ENCODE measurements around the gene CAMK1D.

CAMK1D gene

DNA sequence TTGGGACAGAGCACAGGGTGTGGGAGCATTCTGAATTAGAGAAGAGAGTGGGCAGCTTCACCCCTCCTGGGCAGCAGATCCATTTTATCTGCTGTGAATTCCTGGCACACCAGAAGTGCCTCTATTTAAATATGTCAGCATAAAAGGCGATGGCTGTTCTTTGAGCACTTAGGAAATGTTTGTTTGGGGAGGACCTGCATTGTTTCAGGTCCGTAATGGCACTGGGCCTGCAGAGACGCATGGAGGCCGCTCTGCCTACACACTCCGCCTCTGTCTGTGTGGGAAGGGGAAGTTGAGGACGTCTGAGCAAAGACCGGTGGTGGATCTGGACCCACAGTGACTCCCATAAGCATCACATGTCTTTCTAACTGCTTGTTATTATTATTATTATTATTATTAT, 253.2 kb downstream of the CAMK1D start:
- DNase-seq: peak; percentile 71

DNA sequence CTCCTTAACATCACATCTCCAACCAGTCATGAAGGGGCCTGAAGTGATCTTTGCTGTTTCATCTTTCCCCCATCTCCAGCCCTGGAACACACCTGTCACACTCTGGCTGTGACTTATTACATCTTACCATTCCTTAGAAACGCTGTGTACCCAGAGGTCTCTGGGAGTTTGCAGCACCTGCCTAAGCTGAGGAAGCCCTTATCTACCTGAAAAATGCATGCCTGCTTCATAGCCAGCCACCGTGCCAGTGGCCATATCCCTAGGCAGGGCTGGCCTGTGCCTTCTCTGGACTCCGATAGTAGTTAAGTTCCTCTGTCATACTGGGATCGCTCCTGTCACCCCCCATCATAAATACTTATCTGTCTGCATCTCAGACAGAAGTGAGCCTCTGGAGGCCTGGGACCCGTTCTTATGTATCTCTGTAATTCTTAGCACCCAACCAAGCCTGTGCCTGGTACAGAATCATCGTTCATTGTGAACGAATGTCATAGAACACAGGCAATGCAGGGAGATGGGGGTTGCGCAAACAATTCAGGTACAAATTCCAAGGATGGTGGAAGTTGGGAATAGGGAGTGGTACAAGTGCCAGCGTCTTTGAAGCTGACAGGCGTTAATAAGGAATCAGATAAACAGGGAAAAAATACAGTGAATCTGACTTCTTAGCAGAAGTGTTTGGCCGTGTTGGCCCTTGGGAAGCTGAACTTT, 254.6 kb downstream of the CAMK1D start:
- no peak for DNase-seq

DNA sequence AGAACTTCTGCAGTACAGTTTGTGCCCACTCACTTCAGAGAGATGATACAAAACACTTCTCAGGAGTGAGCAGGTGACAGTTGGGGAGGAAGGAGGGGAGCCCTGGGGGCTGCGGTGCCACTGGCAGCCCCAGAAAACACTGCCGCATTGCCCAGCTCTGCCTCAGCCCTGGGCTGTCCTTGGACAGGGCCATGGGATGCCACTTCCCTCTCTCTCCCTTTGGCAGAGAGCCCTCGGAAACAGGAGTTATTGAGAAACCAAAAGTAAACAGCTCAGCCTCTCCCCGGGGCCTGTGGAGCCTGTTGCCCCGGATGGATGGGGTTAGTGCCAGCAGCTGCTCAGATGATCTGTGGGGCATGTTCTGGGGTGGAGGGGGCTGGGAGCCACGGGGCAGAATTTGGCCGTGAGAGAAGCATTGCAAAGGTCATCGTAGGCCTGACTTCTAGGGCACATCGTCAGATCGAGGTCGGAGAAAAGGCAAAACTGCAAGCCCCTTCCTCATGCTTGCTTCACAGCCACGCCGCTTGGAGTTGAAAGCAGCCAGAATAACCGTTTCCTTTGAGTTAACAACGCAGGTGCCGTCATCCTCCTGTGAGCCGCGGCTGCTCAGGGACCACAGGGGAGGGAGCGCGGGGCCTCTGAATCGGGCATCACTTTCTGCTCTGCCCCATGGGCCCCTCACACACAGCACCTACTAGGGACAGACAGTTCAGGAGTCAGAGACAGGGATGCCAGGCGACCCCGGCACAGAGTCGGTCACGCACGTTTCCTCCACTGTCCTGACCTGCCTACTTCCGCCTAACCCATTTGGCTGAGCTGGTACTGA, 256.4 kb downstream of the CAMK1D start:
- DNase-seq: peak; percentile 92

DNA sequence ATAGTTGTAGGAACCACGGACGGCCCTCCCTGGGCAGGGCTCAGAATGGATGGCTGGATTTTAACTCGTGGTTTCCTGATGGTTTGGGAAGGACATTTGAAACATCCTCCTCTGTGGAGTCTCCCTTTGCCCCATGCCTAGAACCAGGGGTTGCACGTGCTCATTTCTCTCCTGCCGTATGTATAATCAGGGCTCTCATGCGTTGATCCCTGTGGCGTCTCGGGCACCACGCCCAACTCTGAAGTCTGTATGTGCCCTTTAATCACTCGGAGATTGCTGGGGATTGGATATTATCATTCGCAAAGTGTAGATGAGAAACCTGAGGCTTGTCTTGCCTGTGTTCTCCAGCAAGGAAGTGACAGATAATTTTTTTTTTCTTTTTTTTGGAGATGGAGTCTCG, 257.1 kb downstream of the CAMK1D start:
- DNase-seq: peak; percentile 91

DNA sequence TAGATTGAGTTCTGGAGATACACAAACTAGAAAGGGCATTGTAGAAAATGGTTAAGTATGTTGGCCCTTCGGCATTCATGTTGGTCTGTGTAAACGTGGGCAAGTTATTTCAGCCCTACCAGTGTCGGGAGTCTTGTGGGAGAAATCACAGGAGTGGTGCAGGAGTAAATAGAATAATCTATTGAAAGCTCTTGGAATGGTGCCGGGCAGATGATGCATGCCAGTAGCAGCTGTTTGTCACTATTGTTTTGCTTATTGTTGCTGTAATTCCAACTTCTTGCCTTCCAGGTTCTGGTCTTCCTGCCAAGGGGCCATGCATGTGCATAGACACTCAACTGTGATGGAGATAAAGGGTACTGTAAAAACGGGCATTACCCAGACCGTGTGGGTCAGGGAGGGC, 259.4 kb downstream of the CAMK1D start:
- DNase-seq: no peak

DNA sequence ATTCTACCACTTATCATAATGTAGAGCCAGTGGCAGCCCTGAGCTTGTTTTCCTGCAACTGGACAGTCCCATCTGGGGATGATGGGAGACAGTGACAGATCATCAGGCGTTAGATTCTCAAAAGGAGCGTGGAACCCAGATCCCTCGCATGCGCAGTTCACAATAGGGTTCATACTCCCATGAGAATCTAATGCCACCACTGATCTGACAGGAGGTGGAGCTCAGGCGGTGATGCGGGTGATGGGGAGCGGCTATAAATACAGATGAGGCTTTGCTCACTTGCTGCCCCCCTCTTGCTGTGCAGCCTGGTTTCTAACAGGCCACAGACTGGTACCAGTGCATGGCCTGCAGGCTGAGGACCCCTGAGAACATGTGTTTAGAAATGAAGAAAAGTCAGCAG, 260.1 kb downstream of the CAMK1D start:
- no peak for DNase-seq

DNA sequence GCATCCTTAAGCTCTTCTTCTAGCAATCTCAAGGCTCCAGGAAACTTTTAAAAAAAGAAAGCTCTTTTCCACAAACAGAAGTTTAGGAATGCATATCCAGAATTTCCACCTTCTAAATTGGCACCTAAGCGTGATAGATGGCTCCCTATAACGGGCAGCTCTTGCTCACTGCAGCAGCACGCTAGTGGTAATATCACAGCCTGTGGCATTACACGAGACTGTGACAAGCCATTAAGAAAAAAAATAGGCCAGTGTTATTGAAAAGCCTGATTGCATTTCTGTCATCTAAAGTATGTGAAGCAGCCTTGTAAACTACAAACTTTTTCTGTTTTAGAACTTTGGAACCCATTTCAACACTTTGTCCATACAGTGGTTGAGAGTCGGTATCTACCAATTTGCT, 263.8 kb downstream of the CAMK1D start:
- no peak for DNase-seq

DNA sequence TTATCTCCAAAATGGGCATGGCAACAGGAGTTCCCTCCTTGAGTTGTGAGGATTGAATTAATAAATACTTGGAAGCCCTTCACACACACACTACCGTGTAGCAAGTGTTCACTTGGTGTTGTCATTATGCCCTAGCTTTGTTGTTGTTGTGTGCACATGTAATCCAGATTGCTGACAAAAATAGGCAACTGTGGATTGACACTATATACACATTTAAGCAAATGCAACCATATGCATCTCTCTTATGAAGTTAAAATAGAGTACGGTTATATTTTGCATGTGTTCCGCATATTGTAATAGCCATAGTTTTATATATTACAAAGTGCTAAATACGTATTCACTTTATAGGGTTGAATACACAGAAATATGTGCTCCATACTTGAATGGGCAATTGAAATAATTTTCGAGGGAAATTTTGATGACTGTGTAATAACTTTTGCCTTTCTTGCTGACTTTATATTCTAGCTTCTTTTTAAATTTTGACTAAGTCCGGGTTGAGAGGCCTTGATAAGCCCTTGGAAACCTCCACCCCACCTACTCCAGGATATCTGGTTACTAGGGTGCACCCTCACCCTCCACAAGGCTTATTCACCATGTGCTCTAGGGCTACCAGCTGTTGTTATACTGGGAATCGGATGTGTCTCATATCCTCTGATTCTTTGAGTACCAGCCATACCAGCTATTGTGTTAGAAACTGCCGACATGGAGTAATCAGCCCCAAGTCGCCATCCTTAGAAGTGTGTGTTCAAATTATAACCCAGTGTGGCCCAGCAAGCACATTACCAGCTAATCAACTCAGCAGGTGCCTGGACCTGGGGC, 265.0 kb downstream of the CAMK1D start:
- peak; percentile 71 for DNase-seq

DNA sequence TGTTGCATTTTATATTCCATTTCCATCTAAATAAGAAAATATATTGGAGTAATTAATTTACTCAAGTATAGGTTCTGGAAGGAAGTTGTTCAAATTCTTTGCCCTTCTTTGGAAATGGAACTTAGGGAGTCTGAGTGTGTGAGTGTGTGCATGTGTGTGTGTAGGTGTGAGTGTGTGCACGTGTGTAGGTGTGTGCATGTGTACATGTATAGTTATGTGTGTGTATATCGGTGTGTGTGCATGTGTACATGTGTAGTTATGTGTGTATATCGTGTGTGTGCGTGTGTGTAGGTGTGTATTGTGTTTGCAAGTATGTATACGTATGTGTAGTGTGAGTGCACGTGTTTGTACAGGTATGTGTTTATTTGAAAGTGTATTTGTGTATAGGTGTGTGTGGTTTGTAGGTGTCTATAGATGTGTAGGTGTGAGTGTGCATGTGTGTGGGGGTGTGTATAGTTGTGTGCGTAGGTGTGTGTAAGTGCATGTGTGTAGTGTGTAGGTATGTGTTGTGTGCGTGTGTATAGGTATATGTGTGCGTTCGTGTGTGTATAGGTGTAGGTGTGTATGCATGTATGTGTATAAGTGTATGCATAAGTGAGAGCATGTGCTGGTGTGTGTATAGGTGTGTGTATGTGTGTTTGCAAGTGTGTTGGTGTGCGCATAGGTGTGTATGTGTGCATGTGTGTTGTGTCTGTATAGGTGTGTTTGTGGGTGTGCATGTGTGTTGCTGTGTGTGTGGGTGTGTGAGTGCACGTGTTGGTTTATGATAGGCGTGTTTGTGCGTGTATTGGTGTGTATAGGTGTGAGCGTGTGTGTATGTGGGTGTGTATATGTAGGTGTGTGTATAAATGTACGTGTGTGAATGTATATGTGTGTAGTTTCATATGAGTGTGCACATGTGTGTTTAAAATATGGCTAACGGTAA, 266.2 kb downstream of the CAMK1D start:
- no peak for DNase-seq

DNA sequence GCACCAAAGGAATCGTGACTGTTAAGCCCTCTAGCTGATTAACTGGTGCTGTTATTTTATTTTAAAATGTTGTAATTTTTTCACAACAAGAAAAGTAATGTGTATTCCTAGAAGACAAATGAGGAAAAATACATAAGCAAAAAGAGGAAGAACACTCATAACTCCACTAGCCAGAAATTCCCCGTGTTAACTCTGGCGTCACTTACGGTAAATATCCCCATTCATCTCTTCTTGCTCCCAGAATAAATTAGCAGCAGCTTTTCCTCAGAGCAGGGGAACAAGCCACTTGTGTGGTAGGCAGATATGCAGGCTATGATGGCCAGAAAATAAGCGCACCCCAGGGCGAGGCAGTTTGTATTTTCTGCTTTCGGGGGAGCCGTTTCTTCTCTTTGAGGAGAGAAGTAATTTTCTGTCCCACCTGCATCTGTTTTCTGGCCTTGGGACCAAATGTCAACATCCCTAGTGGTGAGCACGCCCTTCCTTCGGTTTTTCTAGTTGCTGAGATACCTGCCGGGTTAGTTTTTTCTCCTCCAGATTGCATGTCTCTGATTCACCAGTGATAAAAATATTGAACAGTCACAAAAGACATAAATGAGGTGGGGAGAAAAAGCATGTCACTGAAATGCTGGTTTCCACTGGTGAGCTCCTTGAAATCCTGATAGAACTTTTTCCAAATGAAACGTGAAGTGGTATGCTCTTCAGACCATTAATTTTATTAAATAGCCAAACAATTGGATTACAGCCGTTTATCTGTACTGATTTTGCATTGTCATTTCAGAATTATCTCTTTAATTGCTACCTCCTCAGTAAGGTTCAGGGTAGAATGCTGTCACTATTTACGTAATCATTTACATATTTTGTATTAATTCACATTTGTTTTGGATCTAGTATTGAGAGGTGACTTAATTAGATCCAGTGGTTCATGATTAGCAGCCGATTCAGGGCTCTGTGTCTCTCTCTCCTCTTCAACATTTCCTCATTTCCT, 268.1 kb downstream of the CAMK1D start:
- DNase-seq: peak; percentile 35

DNA sequence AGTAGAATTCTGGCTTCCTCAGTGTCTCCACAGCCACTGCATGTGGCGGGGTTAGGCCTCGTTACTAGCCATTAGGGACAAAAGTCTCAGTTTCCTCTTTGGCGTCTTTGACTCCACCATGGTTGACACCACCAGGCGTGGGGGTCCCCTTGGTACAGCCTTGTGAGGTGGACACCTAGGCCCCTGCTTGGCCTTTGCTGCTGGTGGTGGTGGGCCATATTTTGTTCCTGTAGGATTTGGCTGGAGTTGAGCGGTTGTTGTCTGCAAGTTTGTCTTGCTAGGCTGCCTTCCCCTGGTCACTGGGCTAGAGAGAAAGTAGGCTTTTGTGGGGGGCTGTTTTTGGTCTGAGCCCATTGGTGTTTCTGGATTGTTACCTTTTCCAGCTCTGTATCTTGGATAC, 272.7 kb downstream of the CAMK1D start:
- DNase-seq: no peak

DNA sequence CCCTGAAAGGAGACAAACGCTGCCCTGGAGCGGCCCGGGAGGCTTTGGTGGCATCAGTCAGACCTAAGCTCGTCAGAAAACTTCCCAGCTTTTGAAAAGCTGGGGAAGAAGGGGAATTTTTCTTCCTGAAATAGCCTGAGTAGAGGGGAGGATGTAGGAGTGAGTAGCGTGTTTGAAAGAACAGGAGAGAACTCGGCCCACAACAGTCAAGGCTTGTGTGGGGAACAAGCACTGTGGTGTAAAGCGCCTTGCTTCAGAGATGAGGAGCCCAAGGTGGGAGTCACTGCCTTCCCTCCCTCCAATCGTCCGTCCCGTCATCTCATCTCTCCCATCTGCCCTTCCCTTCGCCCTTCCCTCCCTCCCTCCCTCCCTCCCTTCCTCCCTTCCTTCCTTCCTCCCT, 273.3 kb downstream of the CAMK1D start:
- no peak for DNase-seq

DNA sequence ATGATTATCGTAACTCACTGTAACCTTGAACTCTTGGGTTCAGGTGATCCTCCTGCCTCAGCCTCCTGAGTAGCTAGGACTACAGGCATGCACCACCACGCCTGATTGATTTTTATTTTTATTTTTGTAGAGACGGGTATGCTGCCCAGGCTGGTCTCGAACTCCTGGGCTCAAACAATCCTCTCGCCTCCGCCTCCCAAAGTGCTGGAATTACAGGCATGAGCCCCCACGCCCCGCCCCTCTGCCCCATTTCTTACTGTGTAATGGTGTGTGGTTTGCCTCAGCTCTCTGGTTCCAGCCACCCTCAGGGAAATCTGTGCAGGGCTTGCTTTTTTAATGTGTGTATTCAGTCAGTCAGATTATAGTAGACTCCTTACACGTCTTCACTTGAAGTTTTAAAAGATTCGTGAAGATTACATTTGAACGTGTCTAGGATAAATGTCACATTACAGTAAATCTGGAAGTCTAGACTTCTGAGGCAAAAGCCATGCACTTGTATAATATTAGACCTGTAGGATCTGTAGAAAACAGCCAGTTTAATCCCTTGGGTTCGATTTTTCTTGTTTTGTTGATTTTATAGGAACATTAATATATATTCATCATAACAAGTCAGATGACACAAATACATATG, 276.2 kb downstream of the CAMK1D start:
- no peak for DNase-seq

DNA sequence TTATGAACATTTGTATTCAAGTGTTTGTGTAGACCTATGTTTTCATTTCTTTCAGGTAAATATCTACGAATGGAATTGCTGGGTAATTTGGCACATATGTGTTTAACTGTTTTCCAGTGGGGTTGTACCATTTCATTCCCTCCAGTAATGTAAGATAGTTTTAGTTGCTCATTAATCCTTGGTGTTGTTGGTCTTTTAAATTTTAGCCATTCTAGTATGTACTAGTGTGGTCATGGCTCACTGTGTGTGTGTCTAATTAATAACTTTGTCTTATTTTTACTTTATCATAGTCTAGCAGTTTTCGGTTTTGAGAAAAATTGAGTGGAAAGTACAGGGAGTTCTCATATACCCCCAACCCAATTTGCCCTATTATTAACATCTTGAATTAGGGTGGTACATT, 278.8 kb downstream of the CAMK1D start:
- no peak for DNase-seq

DNA sequence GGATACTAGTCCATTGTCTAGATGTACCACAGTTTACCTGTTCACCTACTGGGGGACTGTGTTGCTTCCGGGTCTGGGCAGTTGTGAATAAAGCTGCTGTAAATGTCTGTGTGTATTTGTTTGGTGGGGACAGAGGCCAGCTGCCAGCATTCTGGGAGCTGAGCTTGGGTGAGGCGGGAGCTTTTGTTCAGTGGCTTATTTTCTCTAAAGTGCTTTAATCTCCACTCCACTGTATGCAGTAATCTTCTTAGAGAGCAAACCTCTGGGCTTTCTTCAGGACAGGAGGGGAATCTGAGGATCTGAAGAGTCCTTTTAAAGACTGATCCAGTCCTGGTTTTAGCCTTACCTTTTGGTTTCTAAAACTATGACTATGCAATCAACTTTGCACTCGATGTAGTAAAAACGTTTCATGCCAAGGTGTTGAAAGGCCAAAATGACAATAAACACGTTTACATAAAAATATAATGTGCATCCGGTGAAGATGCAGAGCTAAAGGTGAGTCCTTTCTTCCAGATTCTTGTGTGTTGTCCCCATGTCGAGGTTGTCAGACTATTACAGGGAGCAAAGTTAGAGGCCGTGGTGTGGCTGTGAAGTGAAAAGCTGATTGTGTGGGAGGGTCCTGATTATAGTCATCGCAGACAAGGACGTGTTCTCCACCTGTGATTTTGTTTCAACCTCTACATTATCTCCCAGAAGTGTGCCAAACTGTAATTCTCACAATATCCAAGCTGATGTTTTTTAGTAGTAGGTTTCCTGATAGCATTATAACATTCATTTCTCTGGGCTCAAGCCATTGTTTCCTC, 279.8 kb downstream of the CAMK1D start:
- DNase-seq: peak; percentile 73

DNA sequence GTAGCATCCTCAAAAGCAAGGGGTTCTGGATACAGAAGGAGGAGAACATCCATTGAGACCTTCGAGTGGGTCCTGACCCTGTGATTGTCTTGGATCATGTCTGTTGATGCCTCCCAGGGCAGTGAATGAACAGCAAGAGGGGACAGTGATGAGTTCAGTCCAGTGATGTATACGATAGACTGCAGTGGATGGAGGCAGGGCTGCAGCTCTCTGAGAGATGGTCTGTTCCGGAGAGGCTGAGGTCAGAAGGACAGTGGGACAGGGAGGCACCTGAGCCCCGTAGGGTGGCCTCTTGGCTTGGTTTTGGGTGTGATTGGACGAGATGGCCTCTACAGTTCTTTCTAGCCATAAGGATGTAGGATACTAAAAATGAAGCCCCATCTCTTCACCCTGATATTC, 280.4 kb downstream of the CAMK1D start:
- DNase-seq: no peak

DNA sequence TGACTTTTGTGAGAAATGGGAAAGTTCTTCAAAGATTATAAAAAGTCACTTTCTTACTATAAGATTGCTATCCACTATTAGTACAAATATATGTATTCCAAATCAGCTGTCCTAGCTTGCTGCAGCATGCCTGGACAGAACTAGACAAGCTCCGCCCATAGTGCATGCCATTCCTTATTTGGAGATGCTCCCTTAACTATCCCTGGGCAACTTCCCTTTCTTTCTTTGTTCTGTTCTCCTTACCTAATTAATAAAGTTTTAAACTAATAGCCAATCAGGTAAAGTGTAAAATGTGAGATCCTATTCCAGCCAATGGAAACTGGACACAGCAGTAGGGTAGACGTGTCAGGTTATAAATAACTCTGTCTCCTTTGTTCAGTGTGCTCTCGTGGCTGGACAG, 281.9 kb downstream of the CAMK1D start:
- peak; percentile 52 for DNase-seq

DNA sequence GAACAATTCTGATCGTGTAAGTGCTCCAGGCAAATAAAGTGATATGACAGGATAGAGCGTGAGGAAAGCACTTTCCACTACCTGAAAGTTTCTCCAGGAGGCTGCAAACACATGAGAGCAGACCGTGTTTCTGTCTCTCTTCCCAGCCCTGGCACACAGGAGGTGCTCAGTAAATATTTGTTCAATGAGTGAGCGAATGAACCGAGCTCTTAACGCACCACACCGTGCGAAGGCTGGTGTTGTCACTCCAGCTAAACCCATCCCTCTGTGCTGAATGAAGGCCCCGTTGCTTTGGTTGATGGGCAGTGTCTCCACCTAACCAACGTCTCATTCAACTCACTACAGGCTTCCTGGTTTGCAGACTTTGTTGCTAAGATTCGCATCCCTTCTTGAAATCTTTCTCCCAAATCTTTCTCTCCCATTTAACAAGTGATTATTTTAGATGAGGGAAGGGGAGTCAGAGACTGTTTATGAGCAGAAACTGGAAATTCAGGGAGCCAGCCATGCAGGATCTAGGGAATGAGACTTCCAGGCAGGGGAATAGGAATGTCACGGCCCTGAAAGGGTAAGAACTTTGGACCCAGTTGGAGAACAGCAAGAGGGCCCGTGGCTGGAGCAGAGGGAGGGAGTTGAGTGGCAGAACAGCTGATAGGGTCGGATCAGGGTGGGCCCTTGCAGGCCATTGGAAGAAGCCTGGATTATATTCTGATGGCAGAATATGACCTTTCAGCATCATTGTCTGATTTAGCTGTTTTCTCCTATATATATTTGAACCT, 282.6 kb downstream of the CAMK1D start:
- peak; percentile 89 for DNase-seq
